GM19035 (cell line): ENCODE data around the gene MLXIP.
"Not testable (repeated sequence)": the region's sequence is repeated elsewhere in the genome, so short reads cannot be mapped to it uniquely, and the experiment has no call there.

Experiments used
- ATAC-seq: cut with Tn5 transposase; IDR thresholded peaks from one replicate; pipeline ENCODE4 v1.9.1; 2021; ENCODE audit not compliant: unreplicated experiment

The MLXIP gene

DNA sequence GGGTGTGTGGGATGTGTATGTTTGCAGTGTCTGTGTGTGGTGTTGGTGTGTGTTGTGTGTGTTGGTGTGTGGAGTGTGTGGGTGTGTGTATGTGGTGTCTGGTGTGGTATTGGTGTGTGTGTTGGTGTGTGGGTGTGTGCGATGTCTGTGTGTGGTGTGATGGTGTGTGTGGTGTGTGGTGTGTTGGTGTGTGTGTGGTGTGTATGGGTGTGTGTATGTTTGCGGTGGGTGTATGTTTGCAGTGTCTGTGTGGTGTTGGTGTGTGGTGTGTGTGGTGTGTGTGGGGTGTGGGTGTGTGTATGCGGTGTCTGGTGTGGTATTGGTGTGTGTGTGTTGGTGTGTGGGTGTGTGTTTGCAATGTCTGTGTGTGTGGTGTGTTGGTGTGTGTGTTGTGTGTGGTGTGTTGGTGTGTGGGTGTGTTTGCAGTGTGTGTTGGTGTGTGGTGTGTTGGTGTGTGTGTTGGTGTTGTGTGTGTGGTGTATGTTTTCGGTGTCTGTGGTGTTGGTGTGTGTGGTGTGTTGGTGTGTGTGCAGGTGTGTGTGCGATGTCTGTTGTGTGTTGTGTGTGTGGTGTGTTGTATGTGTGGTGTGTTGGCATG lies 15.7 kb downstream of the MLXIP start:
- no peak for ATAC-seq

DNA sequence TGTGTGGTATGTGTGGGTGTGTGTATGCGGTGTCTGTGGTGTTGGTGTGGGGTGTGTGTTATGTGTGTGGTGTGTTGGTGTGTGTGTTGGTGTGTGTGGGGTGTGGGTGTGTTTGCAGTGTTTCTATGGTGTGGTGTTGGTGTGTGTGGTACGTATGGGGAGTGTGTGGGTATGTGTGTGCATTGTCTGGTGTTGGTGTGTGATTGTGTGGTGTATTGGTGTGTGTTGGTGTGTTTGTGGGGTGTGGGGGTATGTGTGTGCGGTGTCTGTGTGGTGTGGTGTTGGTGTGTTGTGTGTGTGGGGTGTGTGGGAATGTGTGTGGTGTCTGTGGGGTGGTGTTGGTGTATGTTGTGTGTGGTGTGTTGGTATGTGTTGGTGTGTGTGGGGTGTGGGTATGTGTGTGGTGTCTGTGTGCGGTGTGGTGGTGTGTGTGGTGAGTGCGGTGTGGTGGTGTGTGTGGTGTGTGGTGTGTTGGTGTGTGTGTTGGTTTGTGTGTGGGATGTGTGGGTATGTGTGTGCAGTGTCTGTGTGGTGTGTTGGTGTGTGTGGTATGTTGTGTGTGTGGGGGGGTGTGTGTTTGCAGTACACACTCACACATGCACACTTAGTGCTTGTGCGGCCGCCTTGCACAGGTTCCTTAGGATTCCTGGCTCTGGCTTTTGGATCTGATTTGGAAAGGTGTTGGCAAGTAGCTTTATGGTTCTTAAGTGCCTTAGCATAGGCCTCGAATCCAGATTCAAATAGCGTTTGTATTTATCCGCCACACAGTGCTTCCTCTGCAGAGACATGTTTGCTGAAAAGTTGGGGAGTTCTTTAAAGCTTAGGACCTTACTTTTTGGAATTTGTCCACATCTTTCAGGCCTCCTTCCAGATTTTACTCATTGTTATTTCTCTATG lies 16.4 kb downstream of the MLXIP start:
- ATAC-seq: no peak

DNA sequence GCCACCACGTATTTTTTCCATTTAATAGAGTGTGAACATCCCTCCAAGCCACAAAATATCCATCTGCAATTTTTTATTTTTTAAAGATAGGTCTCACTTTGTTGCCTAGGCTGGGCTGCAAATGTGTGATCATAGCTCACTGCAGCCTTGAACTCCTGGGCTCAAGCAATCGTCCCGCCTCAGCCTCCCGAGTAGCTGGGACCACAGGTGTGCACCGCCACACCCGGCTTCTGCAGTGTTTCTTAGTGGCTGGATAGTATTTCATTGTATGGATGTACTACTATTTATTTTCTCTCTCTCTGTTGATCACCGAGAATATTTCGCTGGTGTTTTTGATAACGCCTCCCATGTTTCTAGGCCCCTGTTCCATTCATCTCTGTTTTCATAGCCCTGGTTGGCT lies 17.5 kb downstream of the MLXIP start:
- ATAC-seq: no peak

DNA sequence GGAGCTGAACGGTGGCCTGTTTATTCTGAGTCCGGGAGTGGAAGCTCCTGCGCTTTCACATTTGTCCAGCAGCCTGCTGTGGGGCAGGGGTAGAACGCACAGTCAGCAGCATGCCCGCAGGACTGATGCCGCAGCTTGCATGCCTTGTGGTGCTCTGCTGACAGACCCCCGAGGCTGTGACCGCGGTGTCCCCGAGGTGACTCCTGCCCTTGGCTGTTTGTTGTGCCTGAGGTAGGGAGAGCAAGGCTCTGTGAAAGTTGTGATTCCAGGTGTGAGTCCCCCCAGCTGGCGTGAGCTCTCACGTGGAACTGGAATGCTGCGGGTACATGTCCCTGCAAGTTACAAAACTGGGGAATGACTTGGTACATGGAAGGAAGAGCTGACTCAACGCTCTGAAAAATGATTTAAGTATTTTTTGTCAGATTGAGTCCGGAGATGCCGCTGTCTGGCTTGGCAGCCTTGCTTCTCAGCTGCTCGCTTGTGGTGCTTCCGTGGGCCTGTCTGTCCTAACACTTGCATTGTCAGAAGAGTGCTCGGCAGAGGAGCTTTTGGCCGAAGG lies 18.1 kb downstream of the MLXIP start:
- ATAC-seq: no peak

DNA sequence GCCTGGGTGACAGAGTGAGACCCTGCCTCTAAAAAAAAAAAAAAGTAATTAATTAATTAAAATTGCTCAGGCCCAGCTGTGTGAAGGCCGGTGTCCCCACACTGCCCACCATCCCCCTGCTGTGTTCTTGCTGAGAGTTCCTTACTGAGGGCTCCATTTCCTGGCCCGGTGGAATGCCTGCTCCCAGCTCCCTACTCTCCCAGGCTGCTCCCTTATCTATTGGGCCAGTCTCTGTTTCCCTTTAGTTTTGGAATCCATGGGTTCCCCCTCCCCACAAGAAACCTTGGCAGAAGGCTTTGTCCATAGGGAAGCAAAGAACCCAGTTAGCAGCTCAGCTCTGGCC lies 19.0 kb downstream of the MLXIP start:
- no peak for ATAC-seq

DNA sequence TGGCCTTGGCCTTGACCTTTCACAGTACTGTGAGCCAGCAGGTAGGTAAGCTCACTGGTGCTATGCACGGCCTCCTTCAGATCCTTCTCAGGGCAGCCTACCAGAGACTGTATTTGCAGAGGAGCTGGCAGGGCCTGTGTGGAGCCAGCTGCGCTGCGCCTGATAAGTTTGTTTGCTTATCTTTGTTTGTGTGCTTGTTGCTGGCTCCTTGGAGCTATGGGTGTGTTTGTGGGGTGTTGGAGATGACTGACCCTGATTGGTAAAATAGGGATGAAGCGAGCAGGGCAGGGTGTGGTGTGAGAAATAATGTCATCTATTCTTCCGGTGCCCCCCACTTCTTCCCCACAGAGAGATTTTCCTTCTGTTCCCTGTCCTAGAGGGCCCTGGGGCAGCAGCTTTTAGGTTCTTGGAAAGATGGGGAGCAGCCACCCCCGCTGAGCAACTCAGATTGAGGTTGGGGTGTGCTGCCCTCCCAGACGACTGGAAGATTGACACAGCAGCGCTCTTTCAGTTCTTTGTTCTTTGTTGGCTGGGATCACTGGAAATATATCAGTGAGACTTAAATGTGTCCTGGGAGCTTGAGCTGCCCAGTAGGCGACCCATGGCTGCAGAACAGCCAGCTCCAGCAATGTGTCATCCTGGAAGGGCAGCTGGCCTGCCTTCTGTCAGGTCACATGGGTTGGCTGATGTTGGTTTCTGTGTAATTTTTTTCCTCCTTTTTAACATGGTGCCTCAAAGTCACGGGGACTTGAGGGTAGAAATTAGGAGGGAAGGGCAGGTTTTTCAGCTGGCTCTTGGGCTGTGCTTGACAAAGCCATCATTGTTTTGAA lies 19.6 kb downstream of the MLXIP start:
- no peak for ATAC-seq

DNA sequence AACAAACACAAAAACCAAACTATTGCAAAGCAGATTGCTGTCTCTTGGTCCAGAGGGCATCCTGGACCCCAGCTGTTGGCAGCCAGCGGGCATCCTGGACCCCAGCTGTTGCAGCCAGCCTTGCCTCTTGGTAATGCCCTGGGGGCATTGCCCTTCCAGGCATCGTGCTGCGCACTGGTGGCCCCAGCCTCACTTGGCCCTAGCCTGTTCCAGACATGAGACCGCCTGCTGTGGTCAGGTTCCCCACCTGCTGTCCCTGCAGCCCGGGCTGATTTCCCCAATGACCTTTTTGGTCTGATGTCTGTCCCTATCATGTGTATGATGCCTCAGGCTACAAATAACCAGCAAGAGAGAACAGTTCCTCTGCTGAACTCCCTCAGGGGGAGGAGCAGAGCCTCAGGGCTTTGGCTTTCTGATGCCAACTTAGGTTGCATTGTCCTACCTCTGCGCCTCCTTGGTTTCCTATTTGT lies 20.8 kb downstream of the MLXIP start:
- no peak for ATAC-seq

DNA sequence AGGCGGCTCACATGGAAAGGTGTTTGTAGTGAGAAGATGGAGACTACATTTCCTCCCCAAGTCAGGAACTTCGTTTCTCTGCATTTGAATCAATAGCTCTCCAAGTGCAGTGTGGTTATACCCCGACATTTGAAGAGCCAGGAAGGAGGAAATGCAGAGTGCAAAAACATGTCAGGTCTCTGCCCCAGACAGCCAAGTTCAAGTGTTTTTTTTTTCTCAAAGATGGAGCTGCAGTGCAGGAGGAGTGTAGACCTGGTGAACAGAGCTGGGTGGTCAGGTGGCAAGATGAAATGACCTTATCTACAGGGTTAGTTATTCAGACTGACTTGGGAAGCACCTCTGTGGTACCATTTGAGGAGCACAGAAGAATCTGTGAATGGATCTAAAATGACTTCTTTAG lies 21.3 kb downstream of the MLXIP start:
- ATAC-seq: no peak

DNA sequence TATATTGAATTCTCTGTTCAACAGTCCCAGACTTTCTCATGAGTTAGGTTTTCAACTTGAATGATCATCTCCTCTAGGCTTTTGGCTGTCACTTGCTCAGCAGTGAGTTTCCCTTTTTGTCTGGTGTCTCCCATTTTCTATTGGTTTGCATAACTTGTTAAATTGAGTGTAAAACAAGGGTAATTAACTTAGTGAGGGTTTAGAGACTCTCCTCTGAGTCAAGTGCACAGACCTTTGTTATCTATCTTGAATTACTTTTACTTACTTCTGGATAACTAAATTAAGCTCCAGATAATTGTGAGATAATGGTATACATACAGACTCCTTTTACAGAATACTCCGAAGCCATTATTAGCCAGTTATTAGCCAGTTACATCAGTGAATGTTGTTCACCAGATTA lies 22.0 kb downstream of the MLXIP start:
- no peak for ATAC-seq

DNA sequence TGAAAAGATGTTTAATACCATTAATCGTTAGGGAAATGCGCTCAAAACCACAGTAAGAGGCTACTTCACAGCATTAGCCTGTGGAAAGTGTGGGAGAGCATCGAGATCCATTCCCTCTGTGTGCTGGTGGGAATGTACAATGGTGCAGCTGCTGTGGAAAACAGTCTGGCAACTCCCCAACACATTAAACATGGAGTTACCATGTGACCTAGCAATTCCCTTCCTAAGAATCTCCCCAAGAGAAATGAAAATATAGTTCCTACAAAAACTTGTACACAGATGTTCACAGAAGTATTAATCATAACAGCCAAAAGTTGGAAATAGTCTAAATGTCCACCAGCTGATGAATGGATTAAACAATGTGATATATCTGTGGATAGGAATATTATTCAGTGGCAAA lies 23.8 kb downstream of the MLXIP start:
- no peak for ATAC-seq

DNA sequence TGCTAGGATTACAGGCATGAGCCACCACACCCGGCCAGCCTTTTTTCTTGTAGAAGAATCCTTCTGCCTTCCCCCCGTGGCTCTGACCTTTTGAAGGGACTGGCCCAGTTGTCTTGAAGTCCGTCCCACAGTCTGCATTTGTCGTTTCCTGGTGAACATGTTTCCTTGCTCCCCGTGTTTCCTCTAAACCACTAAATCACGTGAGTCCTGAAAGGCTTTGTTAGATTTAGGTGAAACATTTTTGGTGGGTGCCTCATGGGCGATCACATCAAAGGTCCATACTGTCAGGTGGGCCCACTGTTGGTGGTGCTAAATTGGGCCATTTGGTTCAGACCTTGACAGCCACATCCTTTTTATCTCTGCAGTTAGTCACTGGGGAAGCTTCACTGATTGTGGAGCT lies 26.3 kb downstream of the MLXIP start:
- ATAC-seq: no peak

DNA sequence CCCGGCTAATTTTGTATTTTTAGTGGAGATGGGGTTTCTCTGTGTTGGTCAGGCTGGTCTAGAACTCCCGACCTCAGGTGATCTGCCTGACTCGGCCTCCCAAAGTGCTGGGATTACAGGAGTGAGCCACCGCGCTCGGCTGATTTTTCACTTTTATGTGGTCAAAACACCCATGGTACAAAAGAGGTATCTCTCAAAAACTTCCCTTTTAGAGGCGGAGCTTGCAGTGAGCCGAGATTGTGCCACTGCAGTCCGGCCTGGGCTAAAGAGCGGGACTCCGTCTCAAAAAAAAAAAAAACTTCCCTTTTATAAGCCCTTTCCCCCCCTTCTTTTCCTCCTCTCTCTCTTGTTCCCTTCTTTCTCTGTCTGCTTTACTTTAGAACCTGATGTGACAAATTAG lies 26.9 kb downstream of the MLXIP start:
- ATAC-seq: not testable (repeated sequence)

DNA sequence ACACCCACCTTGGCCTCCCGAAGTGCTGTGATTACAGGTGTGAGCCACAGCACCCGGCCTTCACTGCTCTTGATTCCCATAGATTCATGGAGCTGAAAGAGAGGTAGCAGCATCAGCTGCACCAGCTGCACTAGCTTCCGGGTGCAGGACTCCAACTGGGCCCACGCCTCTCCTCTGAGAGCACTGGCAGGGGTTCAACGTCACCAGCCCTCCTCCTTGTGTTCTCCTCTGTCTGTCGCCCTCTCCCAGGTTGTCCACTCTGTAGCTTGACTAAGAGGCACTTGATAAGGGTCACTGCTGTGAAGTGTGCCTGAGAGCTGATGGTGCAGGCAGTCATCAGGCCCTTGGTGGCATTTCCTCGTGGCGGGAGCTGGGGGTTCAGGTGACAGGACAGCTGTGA lies 28.3 kb downstream of the MLXIP start:
- ATAC-seq: no peak

DNA sequence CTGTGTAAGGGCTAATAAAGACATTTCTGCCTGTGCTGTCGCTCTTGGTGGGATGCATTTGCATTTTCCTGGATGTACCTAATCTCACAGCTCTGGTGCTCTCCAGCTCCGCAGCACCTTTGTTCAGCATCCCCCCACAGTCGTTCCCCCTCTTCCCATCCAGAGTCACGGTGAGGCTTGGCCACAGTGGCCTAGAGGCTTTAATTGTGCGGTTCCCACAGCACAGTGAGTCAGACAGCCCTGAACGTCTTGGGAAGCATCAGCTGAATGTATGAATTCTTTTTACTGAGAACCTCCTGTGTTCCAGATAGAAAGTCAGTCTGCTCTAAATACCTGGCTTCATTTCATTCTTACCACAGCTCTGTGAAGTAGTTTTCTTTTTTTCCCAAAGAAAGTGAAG lies 28.7 kb downstream of the MLXIP start:
- no peak for ATAC-seq

DNA sequence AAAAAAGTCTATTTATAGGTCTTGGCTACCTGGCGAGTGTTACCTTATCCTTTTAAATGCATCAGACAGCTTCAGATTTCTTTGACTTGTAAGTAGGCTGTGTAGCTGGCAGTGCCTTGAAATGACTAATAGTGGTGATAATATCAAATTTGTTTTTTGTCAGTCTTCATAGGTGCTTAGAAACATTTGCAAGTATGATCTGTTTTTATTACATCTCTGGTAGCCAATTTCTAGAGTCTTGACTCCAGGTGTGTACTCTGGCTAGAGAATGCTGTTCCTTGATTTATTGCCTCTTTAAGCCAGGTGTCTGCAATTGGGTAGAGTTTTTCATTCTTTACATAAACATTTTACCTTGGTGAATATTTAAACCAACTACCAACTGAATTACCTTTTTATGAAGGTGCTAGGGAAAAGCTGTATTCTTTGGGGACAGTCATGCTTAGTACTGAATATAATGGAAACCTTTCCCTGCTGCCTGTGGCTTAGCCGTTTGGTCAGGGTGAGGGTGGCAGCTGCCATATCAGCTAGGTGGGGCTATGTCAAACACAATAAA lies 32.6 kb downstream of the MLXIP start:
- no peak for ATAC-seq

DNA sequence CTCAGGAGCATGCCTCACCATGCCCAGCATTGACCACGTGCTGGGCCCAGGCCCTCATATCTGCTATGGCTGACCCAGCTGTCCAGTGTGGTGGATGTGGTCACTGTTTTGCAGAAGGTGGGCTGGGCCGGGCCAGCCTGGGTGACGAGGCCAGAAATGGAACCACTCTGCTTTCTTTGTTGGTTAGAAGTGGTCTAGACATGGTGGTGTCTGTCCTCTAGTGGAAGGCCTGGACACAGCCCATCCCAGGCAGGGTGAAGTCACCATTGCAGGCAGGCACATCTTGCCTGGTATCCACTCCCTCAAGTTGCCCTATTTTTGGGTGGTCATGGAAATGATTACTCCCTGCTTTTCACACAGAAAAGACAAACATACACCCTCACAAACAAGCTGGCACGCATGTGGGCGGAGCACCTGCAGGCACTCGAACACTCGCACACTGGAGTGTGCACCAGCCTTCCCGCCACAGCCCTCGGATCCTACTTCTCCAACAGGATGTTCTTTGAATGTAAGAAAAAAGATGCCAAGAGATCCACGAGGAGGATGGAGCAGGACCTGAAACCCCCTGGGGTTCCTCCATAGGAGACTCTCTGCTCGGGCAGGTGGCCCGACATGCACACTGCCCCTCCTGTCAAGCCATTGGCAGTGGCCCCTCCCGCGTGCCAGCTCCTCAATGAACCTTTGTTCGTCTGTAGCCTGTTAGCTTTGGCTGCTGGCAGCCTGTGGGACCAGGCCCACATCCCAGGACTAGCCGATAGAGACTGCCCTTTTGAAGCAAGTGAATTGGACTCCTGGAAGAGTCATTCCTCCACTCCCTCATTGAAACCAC lies 38.4 kb downstream of the MLXIP start:
- no peak for ATAC-seq

DNA sequence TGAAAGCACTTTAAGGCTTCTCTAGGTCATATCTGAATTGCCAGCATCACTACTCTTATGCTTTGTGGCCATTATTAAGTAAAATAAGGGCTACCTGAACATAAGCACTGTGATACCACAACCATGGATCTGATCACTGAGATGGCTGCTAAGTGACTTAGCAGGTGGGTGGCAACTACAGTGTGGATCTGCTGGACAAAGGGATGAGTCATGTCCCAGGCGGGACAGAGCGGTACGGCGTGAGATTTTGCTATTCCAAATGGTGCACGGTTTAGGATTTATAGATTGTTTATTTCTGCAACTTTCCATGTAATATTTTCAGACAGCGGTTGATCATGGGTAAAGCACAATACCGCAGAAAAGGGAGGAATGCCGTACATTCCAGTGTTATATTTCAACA lies 39.4 kb downstream of the MLXIP start:
- no peak for ATAC-seq

DNA sequence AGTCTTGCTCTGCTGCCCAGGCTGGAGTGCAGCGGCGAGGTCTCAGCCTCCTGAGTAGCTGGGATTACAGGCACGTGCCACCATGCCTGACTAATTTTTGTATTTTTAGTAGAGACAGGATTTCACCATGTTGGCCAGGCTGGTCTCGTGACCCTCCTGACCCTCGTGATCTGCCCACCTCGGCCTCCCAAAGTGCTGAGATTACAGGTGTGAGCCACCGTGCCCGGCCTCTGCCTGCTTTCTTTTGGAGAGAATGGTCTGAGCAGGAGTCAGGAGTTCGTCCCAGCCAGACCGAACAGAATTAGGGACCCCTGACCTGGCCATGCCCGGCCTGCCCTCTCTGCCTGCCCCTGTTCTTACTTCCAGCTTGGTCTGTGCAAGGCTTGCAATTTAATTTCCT lies 42.8 kb downstream of the MLXIP start:
- ATAC-seq: not testable (repeated sequence)

DNA sequence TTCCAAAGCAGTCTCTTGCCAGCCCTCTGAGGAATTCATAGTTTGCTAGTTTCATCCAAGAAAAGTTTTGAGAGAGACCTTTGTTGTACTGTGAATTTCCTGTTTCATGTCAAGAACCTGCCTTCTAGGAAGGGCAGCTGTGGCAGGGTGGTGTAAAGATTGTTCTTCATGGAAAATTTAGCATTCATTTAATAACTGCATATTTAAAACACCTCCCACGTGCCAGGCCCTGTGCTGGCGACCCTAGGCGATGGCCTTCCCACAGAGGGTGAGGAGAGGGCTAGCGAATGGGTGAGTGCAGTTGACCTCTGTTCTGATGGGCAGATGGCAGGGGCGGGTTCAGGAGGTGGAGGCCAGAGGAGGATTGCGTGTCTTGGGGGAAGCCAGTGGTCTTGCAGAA lies 43.2 kb downstream of the MLXIP start:
- no peak for ATAC-seq

DNA sequence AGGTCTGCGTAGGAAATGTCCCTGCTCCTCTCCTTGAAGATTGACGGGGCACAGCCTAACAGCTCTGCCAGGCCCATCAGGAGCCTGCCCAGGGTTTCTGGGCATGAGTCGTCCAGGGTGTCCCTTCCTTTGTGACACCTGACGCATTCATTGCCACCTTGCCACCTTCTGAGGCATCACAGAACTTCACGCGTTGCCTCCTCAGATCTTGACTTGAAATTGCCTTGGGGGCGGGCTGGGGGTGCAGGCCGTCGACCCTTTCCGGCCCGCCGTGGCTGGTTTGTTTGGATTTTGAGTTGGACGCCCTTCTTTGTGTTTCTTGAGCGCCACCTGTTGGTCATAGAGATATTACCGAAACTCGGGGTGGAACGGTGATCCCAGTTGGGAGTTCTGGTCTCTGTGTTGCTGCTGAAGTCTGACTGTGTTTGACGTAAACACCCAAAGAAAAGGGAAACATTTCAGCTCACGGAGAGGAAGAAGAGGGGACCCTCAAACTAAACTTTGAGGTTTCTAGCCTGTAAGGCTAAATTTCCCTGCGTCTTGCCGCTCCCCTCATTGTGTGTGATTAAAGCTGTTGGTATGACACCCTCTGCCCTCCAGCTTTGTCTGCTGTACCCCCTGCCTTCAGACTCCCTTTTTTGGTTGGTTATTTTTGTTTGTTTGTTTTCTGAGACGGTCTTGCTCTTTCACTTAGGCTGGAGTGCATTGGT lies 44.6 kb downstream of the MLXIP start:
- ATAC-seq: no peak
